HepG2 (cell line): Measurements from ENCODE around the gene CACNA1H. TPM values are rescaled to one million over a fixed set of nuclear protein-coding genes. Genes with fewer than 3 reads are reported as not detected.

ENCODE experiments used
- HOXD1 ChIP-seq: sonication (generic); formaldehyde crosslinking; IDR thresholded peaks from 2 replicates; pipeline ENCODE4 v1.5.0; 2020; ENCODE audit warnings: missing genetic modification reagents
- NR3C1 ChIP-seq: sonication (generic); formaldehyde crosslinking; IDR thresholded peaks from 2 replicates; pipeline ENCODE4 v1.4.0; 2020; ENCODE audit warnings: missing genetic modification reagents
- ZFP41 ChIP-seq: sonication (generic); formaldehyde crosslinking; IDR thresholded peaks from 2 replicates; pipeline ENCODE4 v1.4.0; 2020; ENCODE audit warnings: mild to moderate bottlenecking, missing genetic modification reagents, borderline replicate concordance
- ZNF30 ChIP-seq: sonication (generic); formaldehyde crosslinking; IDR thresholded peaks from 2 replicates; pipeline ENCODE4 v1.5.0; 2020; ENCODE audit warnings: mild to moderate bottlenecking, missing genetic modification reagents
- ZNF550 ChIP-seq: sonication (generic); formaldehyde crosslinking; IDR thresholded peaks from 2 replicates; pipeline ENCODE4 v1.4.0; 2020; ENCODE audit warnings: mild to moderate bottlenecking, missing genetic modification reagents, borderline replicate concordance
- ZNF562 ChIP-seq: sonication (generic); formaldehyde crosslinking; IDR thresholded peaks from 2 replicates; pipeline ENCODE4 v1.8.0; 2022; ENCODE audit warnings: missing genetic modification reagents, borderline replicate concordance
- ZNF790 ChIP-seq: sonication (generic); formaldehyde crosslinking; IDR thresholded peaks from 2 replicates; pipeline ENCODE4 v1.8.0; 2022; ENCODE audit warnings: missing genetic modification reagents, mild to moderate bottlenecking, borderline replicate concordance
- ZSCAN12 ChIP-seq: sonication (generic); formaldehyde crosslinking; IDR thresholded peaks from 2 replicates; pipeline ENCODE4 v1.9.0; 2021; ENCODE audit warnings: mild to moderate bottlenecking, missing genetic modification reagents
- polyA plus RNA-seq, 8 experiments: library from polyadenylated mRNA; depleted of rRNA in 3 of 8; stranded (reverse) in 7 of 8; unstranded in 1 of 8; fragments of >200 nt; fragmentation: Illumina TruSeq in 4 of 8; extraction: Trizol in 4 of 8; gene quantifications; 2 replicates each; pipeline versions ENCODE4 v1.2.1 to v1.2.3, GENCODE V29; 2011 to 2016; ENCODE audit warnings: low read depth in 4 of 8, missing spikeins in 1 of 8, mixed read lengths in 1 of 8; ENCODE audit not compliant: insufficient read depth in 1 of 8
- total RNA-seq, 5 experiments: library from RNA; depleted of rRNA; stranded (reverse); fragments of >200 nt; fragmentation: Illumina TruSeq; extraction: Trizol; gene quantifications; 2 replicates each; pipeline ENCODE4 v1.2.3, GENCODE V29; 2016; ENCODE audit warnings: low read depth in 1 of 5
- TF ChIP-seq, protein P1 (sequence below): sonication (generic); formaldehyde crosslinking; conservative IDR thresholded peaks from 2 replicates; pipeline ENCODE4 v1.4.0; 2020; ENCODE audit warnings: missing genetic modification reagents
- TF ChIP-seq, protein P2 (sequence below): sonication (generic); formaldehyde crosslinking; IDR thresholded peaks from 2 replicates; pipeline ENCODE4 v1.8.1; 2023; ENCODE audit warnings: mild to moderate bottlenecking, inconsistent platforms, moderate library complexity, missing genetic modification reagents, borderline replicate concordance
- TF ChIP-seq, protein P3 (sequence below): sonication (generic); formaldehyde crosslinking; IDR thresholded peaks from 2 replicates; pipeline ENCODE4 v1.8.0; 2022; ENCODE audit warnings: missing genetic modification reagents, low read depth, mild to moderate bottlenecking, borderline replicate concordance
- TF ChIP-seq, protein P4 (sequence below): sonication (generic); formaldehyde crosslinking; IDR thresholded peaks from 2 replicates; pipeline ENCODE4 v1.4.0; 2020; ENCODE audit warnings: missing genetic modification reagents
- TF ChIP-seq, protein P5 (sequence below): sonication (generic); formaldehyde crosslinking; IDR thresholded peaks from 2 replicates; pipeline ENCODE4 v1.4.0; 2020; ENCODE audit warnings: mild to moderate bottlenecking, missing genetic modification reagents

CACNA1H gene
- total and polyA plus RNA-seq, 2 of the 13 experiments (the other 11 are each of a cell fraction or from before 2014, with no cell fraction given), result 0.40 to 1.8 TPM

DNA sequence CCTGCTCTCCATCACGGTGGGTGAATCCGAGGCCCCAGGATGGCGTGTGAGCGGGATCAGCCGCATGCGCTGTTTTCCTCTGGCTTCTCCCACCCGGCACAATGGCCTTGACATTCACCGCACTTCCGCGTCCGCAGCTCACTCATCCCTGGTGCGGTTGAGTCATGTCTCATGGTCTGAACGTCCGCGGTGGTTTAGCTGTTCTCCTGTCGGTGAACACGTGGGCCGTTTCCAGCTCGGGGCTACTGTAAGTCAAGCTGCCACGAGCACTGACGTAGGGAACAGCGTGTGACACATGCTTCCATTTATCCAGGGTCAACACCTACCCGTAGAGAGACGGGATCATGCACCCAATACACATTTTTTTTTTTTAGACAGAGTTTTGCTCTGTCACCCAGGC lies 15.3 kb upstream of the CACNA1H start (continued):
- TF ChIP-seq ZNF30 (CRISPR knock-in tag) (no peak), ZFP41 (CRISPR knock-in tag) (no peak), ZNF562 (CRISPR knock-in tag) (no peak), ZSCAN12 (CRISPR knock-in tag) (no peak), ZNF790 (CRISPR knock-in tag) (no peak), ZNF550 (no peak), HOXD1 (CRISPR knock-in tag) (no peak), NR3C1 (CRISPR knock-in tag) (no peak)
- TF ChIP-seq, protein P1, sequence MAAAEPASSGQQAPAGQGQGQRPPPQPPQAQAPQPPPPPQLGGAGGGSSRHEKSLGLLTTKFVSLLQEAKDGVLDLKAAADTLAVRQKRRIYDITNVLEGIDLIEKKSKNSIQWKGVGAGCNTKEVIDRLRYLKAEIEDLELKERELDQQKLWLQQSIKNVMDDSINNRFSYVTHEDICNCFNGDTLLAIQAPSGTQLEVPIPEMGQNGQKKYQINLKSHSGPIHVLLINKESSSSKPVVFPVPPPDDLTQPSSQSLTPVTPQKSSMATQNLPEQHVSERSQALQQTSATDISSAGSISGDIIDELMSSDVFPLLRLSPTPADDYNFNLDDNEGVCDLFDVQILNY (CRISPR knock-in tag), result no peak
- TF ChIP-seq, protein P2, sequence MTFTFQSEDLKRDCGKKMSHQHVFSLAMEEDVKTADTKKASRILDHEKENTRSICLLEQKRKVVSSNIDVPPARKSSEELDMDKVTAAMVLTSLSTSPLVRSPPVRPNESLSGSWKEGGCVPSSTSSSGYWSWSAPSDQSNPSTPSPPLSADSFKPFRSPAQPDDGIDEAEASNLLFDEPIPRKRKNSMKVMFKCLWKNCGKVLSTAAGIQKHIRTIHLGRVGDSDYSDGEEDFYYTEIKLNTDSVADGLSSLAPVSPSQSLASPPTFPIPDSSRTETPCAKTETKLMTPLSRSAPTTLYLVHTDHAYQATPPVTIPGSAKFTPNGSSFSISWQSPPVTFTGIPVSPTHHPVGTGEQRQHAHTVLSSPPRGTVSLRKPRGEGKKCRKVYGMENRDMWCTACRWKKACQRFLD (CRISPR knock-in tag), result no peak
- TF ChIP-seq, protein P3, sequence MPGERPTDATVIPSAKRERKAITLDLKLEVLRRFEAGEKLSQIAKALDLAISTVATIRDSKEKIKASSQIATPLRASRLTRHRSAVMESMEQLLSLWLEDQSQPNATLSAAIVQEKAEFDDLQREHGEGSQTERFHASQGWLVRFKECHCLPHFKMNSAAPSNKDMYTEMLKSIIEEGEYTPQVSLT (CRISPR knock-in tag), result no peak
- TF ChIP-seq, protein P4, sequence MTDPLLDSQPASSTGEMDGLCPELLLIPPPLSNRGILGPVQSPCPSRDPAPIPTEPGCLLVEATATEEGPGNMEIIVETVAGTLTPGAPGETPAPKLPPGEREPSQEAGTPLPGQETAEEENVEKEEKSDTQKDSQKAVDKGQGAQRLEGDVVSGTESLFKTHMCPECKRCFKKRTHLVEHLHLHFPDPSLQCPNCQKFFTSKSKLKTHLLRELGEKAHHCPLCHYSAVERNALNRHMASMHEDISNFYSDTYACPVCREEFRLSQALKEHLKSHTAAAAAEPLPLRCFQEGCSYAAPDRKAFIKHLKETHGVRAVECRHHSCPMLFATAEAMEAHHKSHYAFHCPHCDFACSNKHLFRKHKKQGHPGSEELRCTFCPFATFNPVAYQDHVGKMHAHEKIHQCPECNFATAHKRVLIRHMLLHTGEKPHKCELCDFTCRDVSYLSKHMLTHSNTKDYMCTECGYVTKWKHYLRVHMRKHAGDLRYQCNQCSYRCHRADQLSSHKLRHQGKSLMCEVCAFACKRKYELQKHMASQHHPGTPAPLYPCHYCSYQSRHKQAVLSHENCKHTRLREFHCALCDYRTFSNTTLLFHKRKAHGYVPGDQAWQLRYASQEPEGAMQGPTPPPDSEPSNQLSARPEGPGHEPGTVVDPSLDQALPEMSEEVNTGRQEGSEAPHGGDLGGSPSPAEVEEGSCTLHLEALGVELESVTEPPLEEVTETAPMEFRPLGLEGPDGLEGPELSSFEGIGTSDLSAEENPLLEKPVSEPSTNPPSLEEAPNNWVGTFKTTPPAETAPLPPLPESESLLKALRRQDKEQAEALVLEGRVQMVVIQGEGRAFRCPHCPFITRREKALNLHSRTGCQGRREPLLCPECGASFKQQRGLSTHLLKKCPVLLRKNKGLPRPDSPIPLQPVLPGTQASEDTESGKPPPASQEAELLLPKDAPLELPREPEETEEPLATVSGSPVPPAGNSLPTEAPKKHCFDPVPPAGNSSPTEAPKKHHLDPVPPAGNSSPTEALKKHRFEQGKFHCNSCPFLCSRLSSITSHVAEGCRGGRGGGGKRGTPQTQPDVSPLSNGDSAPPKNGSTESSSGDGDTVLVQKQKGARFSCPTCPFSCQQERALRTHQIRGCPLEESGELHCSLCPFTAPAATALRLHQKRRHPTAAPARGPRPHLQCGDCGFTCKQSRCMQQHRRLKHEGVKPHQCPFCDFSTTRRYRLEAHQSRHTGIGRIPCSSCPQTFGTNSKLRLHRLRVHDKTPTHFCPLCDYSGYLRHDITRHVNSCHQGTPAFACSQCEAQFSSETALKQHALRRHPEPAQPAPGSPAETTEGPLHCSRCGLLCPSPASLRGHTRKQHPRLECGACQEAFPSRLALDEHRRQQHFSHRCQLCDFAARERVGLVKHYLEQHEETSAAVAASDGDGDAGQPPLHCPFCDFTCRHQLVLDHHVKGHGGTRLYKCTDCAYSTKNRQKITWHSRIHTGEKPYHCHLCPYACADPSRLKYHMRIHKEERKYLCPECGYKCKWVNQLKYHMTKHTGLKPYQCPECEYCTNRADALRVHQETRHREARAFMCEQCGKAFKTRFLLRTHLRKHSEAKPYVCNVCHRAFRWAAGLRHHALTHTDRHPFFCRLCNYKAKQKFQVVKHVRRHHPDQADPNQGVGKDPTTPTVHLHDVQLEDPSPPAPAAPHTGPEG, result no peak
- TF ChIP-seq, protein P5, sequence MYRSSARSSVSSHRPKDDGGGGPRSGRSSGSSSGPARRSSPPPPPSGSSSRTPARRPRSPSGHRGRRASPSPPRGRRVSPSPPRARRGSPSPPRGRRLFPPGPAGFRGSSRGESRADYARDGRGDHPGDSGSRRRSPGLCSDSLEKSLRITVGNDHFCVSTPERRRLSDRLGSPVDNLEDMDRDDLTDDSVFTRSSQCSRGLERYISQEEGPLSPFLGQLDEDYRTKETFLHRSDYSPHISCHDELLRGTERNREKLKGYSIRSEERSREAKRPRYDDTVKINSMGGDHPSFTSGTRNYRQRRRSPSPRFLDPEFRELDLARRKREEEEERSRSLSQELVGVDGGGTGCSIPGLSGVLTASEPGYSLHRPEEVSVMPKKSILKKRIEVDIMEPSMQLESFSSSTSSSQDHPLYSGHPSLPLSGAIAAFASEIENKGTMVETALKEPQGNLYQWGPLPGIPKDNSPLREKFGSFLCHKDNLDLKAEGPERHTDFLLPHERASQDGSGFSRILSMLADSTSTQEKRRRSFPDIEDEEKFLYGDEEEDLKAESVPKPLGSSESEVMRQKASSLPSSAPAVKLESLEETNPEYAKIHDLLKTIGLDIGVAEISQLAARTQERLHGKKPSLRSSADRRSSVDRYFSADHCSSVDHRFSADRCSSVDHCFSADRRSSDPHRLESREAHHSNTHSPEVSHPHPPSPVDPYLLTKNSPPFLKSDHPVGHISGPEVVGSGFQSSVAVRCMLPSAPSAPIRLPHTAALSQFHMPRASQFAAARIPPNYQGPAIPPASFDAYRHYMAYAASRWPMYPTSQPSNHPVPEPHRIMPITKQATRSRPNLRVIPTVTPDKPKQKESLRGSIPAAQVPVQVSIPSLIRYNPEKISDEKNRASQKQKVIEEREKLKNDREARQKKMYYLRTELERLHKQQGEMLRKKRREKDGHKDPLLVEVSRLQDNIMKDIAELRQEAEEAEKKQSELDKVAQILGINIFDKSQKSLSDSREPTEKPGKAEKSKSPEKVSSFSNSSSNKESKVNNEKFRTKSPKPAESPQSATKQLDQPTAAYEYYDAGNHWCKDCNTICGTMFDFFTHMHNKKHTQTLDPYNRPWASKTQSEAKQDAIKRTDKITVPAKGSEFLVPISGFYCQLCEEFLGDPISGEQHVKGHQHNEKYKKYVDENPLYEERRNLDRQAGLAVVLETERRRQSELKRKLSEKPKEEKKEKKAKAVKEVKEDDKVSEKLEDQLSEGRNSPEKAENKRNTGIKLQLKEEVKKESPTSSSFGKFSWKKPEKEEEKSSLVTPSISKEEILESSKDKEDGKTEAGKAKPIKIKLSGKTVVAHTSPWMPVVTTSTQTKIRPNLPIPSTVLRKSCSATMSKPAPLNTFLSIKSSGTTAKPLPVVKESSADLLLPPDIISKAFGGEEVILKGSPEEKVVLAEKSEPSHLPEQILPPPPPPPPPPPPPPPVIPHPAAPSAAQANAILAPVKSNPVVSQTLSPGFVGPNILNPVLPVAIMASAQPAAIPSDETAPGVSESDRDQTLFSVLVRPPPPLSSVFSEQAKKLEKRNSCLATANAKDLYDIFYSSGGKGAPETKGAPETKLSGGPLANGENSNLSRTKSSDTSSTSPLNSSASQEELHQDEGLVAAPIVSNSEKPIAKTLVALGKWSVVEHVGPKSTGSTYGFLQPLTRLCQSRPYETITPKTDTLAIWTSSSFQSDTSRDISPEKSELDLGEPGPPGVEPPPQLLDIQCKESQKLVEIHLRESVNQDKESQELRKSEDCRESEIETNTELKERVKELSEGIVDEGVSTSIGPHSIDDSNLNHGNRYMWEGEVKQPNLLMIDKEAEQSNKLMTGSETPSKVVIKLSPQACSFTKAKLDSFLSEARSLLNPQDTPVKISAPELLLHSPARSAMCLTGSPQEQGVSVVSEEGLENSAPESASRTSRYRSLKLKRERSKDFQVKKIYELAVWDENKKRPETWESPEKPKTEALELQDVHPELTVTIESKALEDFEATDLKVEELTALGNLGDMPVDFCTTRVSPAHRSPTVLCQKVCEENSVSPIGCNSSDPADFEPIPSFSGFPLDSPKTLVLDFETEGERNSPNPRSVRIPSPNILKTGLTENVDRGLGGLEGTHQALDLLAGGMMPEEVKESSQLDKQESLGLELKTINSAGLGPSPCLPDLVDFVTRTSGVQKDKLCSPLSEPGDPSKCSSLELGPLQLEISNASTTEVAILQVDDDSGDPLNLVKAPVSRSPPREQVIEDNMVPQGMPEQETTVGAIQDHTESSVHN (CRISPR knock-in tag), result no peak
